ENCODE data around the gene PDF. TPM values are rescaled to one million over a fixed set of nuclear protein-coding genes. Genes with fewer than 3 reads are reported as not detected.

Gene PDF
- total RNA-seq, 1 donor from 2014 or later, result 12.0 TPM

DNA sequence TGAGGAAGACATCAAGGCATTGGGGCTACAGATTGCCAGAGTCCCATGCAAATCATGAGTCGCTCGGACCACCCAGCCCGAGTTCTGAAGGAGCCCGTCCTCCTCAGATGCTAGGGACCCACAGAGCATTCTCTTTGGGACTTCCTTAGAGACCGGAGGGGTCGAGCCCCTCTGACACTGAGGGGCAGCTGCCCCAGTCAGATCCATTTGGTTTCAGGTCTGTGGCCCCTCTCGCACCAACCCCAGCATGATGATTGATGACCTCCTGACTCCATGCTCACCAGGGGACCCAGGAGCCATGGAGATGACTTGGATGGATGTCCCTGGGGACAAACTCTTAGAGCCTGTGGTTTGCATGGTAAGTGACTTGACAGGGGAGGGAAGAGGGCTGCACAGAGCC is 8.0 kb downstream of the PDF start:
- H3K27me3 Mint-ChIP-seq (ENCODE audit: unreplicated experiment), result peaks cover 4% of the 10 kb centered on the region
- H3K27ac Mint-ChIP-seq (ENCODE audit: unreplicated experiment), result no peak overlapping the region
- H3K36me3 Mint-ChIP-seq (ENCODE audit: unreplicated experiment), result peaks cover 10% of the 10 kb centered on the region
- peaks cover 2% of the 10 kb centered on the region for H3K4me1 Mint-ChIP-seq (ENCODE audit: low read depth, unreplicated experiment)
- no peak overlapping the region for H3K4me3 Mint-ChIP-seq (ENCODE audit: unreplicated experiment)
- DNase-seq, result no peak
- TF ChIP-seq, protein P1, sequence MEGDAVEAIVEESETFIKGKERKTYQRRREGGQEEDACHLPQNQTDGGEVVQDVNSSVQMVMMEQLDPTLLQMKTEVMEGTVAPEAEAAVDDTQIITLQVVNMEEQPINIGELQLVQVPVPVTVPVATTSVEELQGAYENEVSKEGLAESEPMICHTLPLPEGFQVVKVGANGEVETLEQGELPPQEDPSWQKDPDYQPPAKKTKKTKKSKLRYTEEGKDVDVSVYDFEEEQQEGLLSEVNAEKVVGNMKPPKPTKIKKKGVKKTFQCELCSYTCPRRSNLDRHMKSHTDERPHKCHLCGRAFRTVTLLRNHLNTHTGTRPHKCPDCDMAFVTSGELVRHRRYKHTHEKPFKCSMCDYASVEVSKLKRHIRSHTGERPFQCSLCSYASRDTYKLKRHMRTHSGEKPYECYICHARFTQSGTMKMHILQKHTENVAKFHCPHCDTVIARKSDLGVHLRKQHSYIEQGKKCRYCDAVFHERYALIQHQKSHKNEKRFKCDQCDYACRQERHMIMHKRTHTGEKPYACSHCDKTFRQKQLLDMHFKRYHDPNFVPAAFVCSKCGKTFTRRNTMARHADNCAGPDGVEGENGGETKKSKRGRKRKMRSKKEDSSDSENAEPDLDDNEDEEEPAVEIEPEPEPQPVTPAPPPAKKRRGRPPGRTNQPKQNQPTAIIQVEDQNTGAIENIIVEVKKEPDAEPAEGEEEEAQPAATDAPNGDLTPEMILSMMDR (IDR thresholded peaks at IDR 0.05; ENCODE audit: partially characterized antibody, unreplicated experiment), result no peak
- H3K9me3 Mint-ChIP-seq (ENCODE audit: unreplicated experiment), result peaks cover 2% of the 10 kb centered on the region

DNA sequence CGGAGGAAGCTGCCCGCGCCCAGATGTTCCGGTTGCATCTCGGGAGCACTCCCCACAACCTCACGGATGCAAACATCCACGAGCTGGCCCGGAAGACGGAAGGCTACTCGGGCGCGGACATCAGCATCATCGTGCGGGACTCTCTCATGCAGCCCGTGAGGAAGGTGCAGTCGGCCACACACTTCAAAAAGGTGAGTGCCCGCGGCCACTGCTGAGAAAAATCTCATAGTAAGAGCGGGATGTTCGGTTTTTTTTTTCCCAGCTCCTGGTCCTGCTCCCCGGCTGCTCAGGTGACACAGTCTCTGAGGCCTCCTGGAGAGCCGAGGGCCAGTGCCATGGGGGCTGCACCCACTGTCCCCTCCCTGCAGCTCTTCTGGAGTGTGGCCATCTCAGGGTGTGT is 9.3 kb downstream of the PDF start:
- Mint-ChIP-seq H3K36me3 (ENCODE audit: unreplicated experiment) (peaks cover 10% of the 10 kb centered on the region), H3K27ac (ENCODE audit: unreplicated experiment) (no peak overlapping the region), H3K4me1 (ENCODE audit: low read depth, unreplicated experiment) (peaks cover 3% of the 10 kb centered on the region), H3K27me3 (ENCODE audit: unreplicated experiment) (peaks cover 6% of the 10 kb centered on the region), H3K9me3 (ENCODE audit: unreplicated experiment) (peaks cover 4% of the 10 kb centered on the region), H3K4me3 (ENCODE audit: unreplicated experiment) (no peak overlapping the region)
- TF ChIP-seq, protein P1 (IDR thresholded peaks at IDR 0.05; ENCODE audit: partially characterized antibody, unreplicated experiment), result no peak
- DNase-seq, result no peak

DNA sequence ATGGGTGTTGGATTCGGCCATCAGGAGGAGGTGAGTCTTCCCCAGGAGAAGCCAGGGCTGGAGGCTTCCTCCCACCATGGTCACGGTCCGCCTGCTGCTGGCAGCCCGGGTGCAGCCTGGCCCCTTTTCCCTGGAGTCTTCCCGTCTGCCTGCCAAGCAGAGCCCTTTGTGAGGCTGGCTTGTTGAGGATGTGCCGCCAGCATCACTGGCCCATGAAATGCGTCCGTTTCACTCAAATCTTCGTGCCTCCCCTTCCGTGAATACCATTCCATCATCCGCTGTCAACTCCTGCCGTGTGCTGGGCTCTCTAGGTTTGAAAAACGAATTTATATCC is 9.7 kb downstream of the PDF start:
- no peak overlapping the region for H3K27ac Mint-ChIP-seq (ENCODE audit: unreplicated experiment)
- peaks cover 7% of the 10 kb centered on the region for H3K4me1 Mint-ChIP-seq (ENCODE audit: low read depth, unreplicated experiment)
- H3K4me3 Mint-ChIP-seq (ENCODE audit: unreplicated experiment), result no peak overlapping the region
- H3K27me3 Mint-ChIP-seq (ENCODE audit: unreplicated experiment), result peaks cover 6% of the 10 kb centered on the region
- peaks cover 7% of the 10 kb centered on the region for H3K9me3 Mint-ChIP-seq (ENCODE audit: unreplicated experiment)
- TF ChIP-seq, protein P1 (IDR thresholded peaks at IDR 0.05; ENCODE audit: partially characterized antibody, unreplicated experiment), result no peak
- no peak for DNase-seq
- H3K36me3 Mint-ChIP-seq (ENCODE audit: unreplicated experiment), result peaks cover 10% of the 10 kb centered on the region

DNA sequence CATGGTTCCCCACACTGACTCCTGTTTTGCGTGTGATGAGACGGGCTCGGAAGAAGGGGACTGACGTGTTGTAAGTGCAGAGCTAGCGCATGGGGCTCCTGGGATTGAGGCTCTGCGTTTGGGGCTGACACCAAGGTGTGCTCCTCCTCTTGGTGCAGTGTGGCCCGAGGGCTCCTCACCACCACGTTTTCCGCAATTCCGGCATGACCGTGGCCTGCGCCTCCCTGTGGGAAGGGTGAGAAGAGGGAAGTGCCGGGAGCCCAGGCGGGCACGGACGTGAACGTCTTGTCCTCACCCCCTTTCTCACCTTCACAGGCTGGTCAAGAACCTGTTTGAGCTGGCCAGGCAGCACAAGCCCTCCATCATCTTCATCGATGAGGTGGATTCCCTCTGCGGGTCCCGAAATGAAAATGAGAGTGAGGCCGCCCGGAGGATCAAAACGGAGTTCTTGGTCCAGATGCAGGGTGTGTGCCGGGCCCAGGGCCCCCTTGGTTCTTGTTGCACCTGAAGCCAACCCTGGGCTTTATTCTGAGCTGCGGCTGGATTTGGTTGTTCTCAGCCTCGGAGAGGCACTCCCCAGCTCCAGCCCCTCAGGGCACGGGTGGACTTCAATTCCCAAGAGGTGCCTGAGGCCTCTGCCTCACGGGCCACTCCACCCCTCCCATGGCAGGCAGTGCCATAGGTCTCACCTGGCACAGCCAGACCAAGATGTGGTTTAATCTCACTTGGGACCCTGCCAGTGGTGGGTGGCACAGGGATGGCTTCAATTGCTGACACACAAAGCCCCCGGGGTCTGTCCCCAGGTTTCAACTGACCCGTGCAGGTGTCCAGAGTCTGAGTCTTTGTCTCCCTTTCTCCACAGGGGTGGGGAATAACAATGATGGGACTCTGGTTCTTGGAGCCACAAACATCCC is 10.3 kb downstream of the PDF start:
- Mint-ChIP-seq H3K27me3 (ENCODE audit: unreplicated experiment) (peaks cover 6% of the 10 kb centered on the region), H3K27ac (ENCODE audit: unreplicated experiment) (no peak overlapping the region), H3K36me3 (ENCODE audit: unreplicated experiment) (peaks cover 10% of the 10 kb centered on the region)

DNA sequence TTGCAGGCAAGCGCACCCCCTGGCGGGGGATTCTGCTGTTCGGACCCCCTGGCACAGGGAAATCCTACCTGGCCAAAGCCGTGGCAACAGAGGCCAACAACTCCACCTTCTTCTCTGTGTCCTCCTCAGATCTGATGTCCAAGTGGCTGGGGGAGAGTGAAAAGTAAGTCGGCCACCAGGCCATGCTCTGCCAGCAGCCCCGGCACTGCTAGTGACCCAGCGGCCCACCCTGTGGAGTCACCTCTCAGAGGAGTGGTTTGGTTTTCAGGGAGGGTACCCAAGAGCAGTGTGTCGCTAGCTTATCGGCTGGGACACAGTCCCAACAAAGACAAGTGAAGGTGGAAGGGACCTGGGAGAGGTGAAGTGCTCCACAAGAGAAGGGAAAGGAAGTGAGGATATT is 11.0 kb downstream of the PDF start:
- Mint-ChIP-seq H3K9me3 (ENCODE audit: unreplicated experiment) (peaks cover 7% of the 10 kb centered on the region), H3K4me3 (ENCODE audit: unreplicated experiment) (no peak overlapping the region), H3K4me1 (ENCODE audit: low read depth, unreplicated experiment) (peaks cover 8% of the 10 kb centered on the region), H3K27ac (ENCODE audit: unreplicated experiment) (no peak overlapping the region), H3K36me3 (ENCODE audit: unreplicated experiment) (peaks cover 10% of the 10 kb centered on the region), H3K27me3 (ENCODE audit: unreplicated experiment) (peaks cover 6% of the 10 kb centered on the region)
- TF ChIP-seq, protein P1 (IDR thresholded peaks at IDR 0.05; ENCODE audit: partially characterized antibody, unreplicated experiment), result no peak
- DNase-seq, result no peak

More for the DNA sequence above, 10.3 kb downstream of the PDF start:
- Mint-ChIP-seq H3K9me3 (ENCODE audit: unreplicated experiment) (peaks cover 7% of the 10 kb centered on the region), H3K4me3 (ENCODE audit: unreplicated experiment) (no peak overlapping the region), H3K4me1 (ENCODE audit: low read depth, unreplicated experiment) (peaks cover 8% of the 10 kb centered on the region)
- DNase-seq, result no peak
- TF ChIP-seq, protein P1 (IDR thresholded peaks at IDR 0.05; ENCODE audit: partially characterized antibody, unreplicated experiment), result no peak

All from glutamatergic neuron (in vitro differentiated cells).